Heart right ventricle (tissue), 16 donors: ENCODE measurements around the gene SRRD. TPM values are rescaled to one million over a fixed set of nuclear protein-coding genes. Genes with fewer than 3 reads are reported as not detected.

Experiments
- ATAC-seq, 8 donors: fragments of 200-7000 bp; cut with Tn5 transposase; one replicate each; pipeline ENCODE4 v1.9.1; 2020; ENCODE audit warnings: mild to moderate bottlenecking in 8 of 8, moderate library complexity in 8 of 8, moderate number of reproducible peaks in 1 of 8
- DNase-seq, 2 donors: peaks; one replicate each; pipeline ENCODE4 v3.0.0-alpha.2; 2020
- H3K27ac ChIP-seq, 10 donors: fragments of 200-600 bp; sonication (generic) in 2 of 10; one replicate each; pipeline versions ENCODE4 v1.5.0 to v1.8.0; 2020 to 2022; ENCODE audit warnings: mild to moderate bottlenecking in 3 of 10
- H3K27me3 ChIP-seq, 7 donors: fragments of 200-600 bp; one replicate each; pipeline ENCODE4 v1.8.0; 2021 to 2022; ENCODE audit warnings: mild to moderate bottlenecking in 2 of 7
- H3K36me3 ChIP-seq, 9 donors: fragments of 200-600 bp; sonication (generic) in 1 of 9; one replicate each; pipeline versions ENCODE4 v1.5.0 to v1.8.0; 2020 to 2022; ENCODE audit warnings: mild to moderate bottlenecking in 2 of 9
- H3K4me1 ChIP-seq, 9 donors: fragments of 200-600 bp; sonication (generic) in 1 of 9; one replicate each; pipeline versions ENCODE4 v1.5.0 to v1.8.0; 2020 to 2022; ENCODE audit warnings: mild to moderate bottlenecking in 4 of 9
- H3K4me3 ChIP-seq, 10 donors: fragments of 200-600 bp; sonication (generic) in 2 of 10; one replicate each; pipeline versions ENCODE4 v1.5.0 to v1.8.0; 2020 to 2022; ENCODE audit warnings: mild to moderate bottlenecking in 7 of 10, moderate library complexity in 2 of 10
- H3K9me3 ChIP-seq, 11 donors: fragments of 200-600 bp in 10 of 11; sonication (generic) in 2 of 11; one replicate each; pipeline versions ENCODE4 v1.5.0 to v1.8.0; 2013 to 2022; ENCODE audit warnings: mild to moderate bottlenecking in 2 of 11, control low read depth in 1 of 11, moderate library complexity in 1 of 11
- WGBS, 2 donors: extraction: QIAGEN DNeasy Blood & Tissue Kit; methylation state at CpG; one replicate each; pipeline ENCODE4 v1.1.7; 2013; ENCODE audit warnings: inconsistent platforms in 1 of 2; 5-methylcytosine and 5-hydroxymethylcytosine counted together
- intact Hi-C, 10 donors: fragments of 100-400 bp; cut with DNase I; formaldehyde crosslinking; loops; one replicate each; pipeline versions ENCODE4 v1.11.1 to v1.14.2; 2022
- polyA plus RNA-seq, 2 donors: library from polyadenylated mRNA; stranded (reverse); fragments of 200-250 nt; gene quantifications; one replicate each; pipeline ENCODE4 v1.2.3, GENCODE V29; 2013
- total RNA-seq, 10 donors: library from RNA; stranded (reverse); fragmentation: NEBNext Ultra II Directional in 3 of 10; extraction: Animal tissue kit (Norgen Biotek cat#: 25700) in 3 of 10; gene quantifications; one replicate each; pipeline versions ENCODE4 v1.2.1 to v1.2.4, GENCODE V29; 2021 to 2023
- TF ChIP-seq, protein P1 (sequence below), 9 donors: fragments of 200-600 bp; sonication (generic) in 2 of 9; IDR thresholded peaks; one replicate each; pipeline versions ENCODE4 v1.5.0 to v1.8.0; 2021 to 2022; ENCODE audit warnings: antibody characterized with exemption in 9 of 9, mild to moderate bottlenecking in 5 of 9, moderate library complexity in 1 of 9
- donor health status: Arrhythmogenic right ventricular cardiomyopathy.
- donor health status: ischemic (EF 13 %, LVEDD 7.1; RV severe dilation, severe dysfunction).
- donor health status: healthy with polysubstance abuse.
- donor health status: DM: no; HTN: yes; CAD: no.
- donor health status: DM: no; HTN: no; CAD: no.
- donor health status: ischemic (EF 25% LVEDD 6.9; RV normal size, moderate dysfunction).
- donor health status: ischemic (EF 25% LVEDD 5.7; RV mildly dilated, moderate dysfunction).
- donor health status: healthy.
- donor health status: DM: yes; HTN: yes; CAD: no.
- donor health status: Ischemic cardiomyopathy.
- donor health status: ischemic (EF 35%, LVEDD 5.7; RV mildly dilated, moderate dysfunction).
- donor health status: nonischemic (EF 11% LVEDD 7.7; RV severe dilation, severe dysfunction).
- donor health status: DM: yes; HTN: yes; CAD: no.
- donor health status: PGD.
- donor health status: ischemic (EF 29% LVEDD 5.4; RV normal size, mild dysfunction).
- donor health status: nonischemic (EF 23%, LVEDD 6.1; RV moderate dilation, normal function).

Gene SRRD
- total and polyA plus RNA-seq, 12 donors: 11.9 to 26.3 (median 20.7) TPM

GRCh38 chr22:26496456-26496855, 12.8 kb downstream of the SRRD start:
- DNase-seq: no peak
- ATAC-seq: no peak
- WGBS, 2 donors: 72 to 80% methylated on average over 4 of the region's 4 CpGs
- intact Hi-C loops: no loop called here
- H3K36me3 ChIP-seq: peaks cover 3 to 100% (median 71%) of the 10 kb centered on the region in 9 donors
- peaks cover 0 to 7% (median 0%) of the 10 kb centered on the region in 9 donors for H3K4me1 ChIP-seq
- TF ChIP-seq, protein P1, sequence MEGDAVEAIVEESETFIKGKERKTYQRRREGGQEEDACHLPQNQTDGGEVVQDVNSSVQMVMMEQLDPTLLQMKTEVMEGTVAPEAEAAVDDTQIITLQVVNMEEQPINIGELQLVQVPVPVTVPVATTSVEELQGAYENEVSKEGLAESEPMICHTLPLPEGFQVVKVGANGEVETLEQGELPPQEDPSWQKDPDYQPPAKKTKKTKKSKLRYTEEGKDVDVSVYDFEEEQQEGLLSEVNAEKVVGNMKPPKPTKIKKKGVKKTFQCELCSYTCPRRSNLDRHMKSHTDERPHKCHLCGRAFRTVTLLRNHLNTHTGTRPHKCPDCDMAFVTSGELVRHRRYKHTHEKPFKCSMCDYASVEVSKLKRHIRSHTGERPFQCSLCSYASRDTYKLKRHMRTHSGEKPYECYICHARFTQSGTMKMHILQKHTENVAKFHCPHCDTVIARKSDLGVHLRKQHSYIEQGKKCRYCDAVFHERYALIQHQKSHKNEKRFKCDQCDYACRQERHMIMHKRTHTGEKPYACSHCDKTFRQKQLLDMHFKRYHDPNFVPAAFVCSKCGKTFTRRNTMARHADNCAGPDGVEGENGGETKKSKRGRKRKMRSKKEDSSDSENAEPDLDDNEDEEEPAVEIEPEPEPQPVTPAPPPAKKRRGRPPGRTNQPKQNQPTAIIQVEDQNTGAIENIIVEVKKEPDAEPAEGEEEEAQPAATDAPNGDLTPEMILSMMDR (IDR thresholded peaks at IDR 0.05): no peak
- H3K27ac ChIP-seq: no peak overlapping the region
- H3K9me3 ChIP-seq: no peaks in the 10 kb centered on the region
- no peak overlapping the region for H3K4me3 ChIP-seq
- H3K27me3 ChIP-seq: no peaks in the 10 kb centered on the region

DNA sequence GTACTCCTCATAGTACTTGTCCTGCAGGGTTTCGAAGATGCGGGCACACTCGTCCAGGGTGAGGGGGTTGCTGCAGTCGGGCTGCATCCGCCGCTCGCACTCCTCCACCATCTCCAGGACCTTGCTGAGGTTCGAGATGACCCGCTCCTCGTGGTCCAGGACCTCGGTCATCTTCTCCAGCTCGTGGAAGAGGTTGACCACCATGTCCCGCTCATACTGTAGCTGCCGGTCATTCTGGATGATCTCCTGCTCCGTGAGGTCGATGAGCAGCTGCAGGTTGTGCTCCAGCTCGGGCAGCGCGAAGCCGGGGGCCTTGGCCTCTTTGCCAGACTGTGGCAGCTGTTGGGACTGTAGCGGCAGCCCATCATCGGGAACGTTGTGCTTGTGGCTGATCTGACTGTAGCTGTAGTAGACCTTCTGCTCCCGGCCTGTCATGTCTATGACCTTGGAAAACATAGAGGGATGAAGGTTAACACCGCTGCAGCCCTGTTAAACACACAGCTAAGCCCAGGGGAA, 15.6 kb downstream of the SRRD start:
- TF ChIP-seq, protein P1 (IDR thresholded peaks at IDR 0.05): no peak
- intact Hi-C loops: no loop called here
- H3K4me3 ChIP-seq: no peak overlapping the region
- peaks cover 2 to 22% (median 18%) of the 10 kb centered on the region in 9 donors for H3K4me1 ChIP-seq
- no peaks in the 10 kb centered on the region for H3K27me3 ChIP-seq
- H3K27ac ChIP-seq: no peak overlapping the region
- WGBS, 2 donors: 91 to 92% methylated on average over 25 of the region's 25 CpGs
- ATAC-seq (no peak), DNase-seq (no peak)
- peaks cover 3 to 100% (median 78%) of the 10 kb centered on the region in 9 donors for H3K36me3 ChIP-seq
- H3K9me3 ChIP-seq: no peaks in the 10 kb centered on the region

DNA sequence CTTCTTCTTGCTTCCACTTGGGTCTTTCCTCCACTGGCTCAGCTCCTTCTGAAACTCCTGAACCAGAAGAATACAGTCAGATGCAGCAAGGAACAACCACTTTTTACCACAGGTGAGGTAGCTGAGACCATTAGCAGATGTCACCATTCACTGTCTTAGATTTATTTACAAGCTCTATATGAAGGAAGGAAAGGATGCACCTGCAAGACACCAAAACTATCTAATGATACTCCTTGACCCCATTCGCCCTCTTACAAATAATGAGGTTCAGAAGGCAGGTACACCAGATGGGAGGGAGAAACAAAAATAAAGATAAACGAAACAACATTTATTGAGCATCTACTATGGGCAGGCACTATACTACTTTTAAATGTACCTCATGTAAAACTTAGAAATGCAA, 18.3 kb downstream of the SRRD start:
- TF ChIP-seq, protein P1 (IDR thresholded peaks at IDR 0.05): no peak
- Histone ChIP-seq H3K9me3 (no peaks in the 10 kb centered on the region), H3K36me3 (peaks cover 0 to 100% (median 92%) of the 10 kb centered on the region in 9 donors), H3K27me3 (no peaks in the 10 kb centered on the region), H3K4me3 (no peak overlapping the region), H3K27ac (no peak overlapping the region), H3K4me1 (peaks cover 4 to 27% (median 22%) of the 10 kb centered on the region in 9 donors)
- DNase-seq (no peak), ATAC-seq (no peak)
- intact Hi-C loops: loop anchor here in 1 of 10 donors (5.0 kb wide), 1 partner anchor 85 kb away; no protein-coding TSS in a partner anchor
- WGBS, 2 donors: 89 to 95% methylated on average over 2 of the region's 2 CpGs

GRCh38 chr22:26502688-26503561, 19.2 kb downstream of the SRRD start:
- peak overlapping the region in 2 of 10 donors; percentile 5 to 16 for H3K4me3 ChIP-seq

More at GRCh38 chr22:26502688-26503561, 19.2 kb downstream of the SRRD start:
- peak overlapping the region; percentile 29 to 80 (median 69) for H3K27ac ChIP-seq
- H3K4me1 ChIP-seq: peaks cover 4 to 27% (median 22%) of the 10 kb centered on the region in 9 donors
- peak; percentile 25 to 41 for DNase-seq
- whole genome bisulfite sequencing, 2 donors: 23 to 30% methylated on average over 3 of the region's 3 CpGs
- H3K36me3 ChIP-seq: peaks cover under 1 to 100% (median 94%) of the 10 kb centered on the region in 9 donors
- intact Hi-C loops: loop anchor here in 2 of 10 donors (1.0 to 5.0 kb wide), 2 partner anchors 24 to 84 kb away; no protein-coding TSS in a partner anchor
- ATAC-seq: peak; percentile 78 to 93 (median 85)
- H3K9me3 ChIP-seq: no peaks in the 10 kb centered on the region
- TF ChIP-seq, protein P1 (IDR thresholded peaks at IDR 0.05): peak; percentile 7 to 69 (median 58)
- H3K27me3 ChIP-seq: no peaks in the 10 kb centered on the region
